Lower leg skin (tissue), 4 donors: ENCODE data around the gene TMEM129. TPM values are rescaled to one million over a fixed set of nuclear protein-coding genes. Genes with fewer than 3 reads are reported as not detected.
"Not testable (repeated sequence)": the region's sequence is repeated elsewhere in the genome, so short reads cannot be mapped to it uniquely, and the experiment has no call there.

ENCODE experiments used
- DNase-seq, 2 donors: peaks; one replicate each; pipeline ENCODE4 v3.0.0-alpha.2; 2019; ENCODE audit warnings: low spot score in 2 of 2
- H3K4me3 ChIP-seq: fragments of 200-600 bp; sonication (generic); 2 replicates; pipeline ENCODE4 v1.5.1; 2017; ENCODE audit warnings: mild to moderate bottlenecking, low read depth; ENCODE audit not compliant: poor library complexity, severe bottlenecking
- CTCF ChIP-seq, 3 donors: fragments of 450-650 bp; IDR thresholded peaks; one replicate each; pipeline ENCODE4 v1.5.1; 2016; ENCODE audit warnings: antibody characterized with exemption in 3 of 3, mild to moderate bottlenecking in 3 of 3, moderate library complexity in 2 of 3
- POLR2A ChIP-seq, 2 donors: fragments of 450-650 bp; IDR thresholded peaks; one replicate each; pipeline ENCODE4 v1.6.1; 2016 to 2017; ENCODE audit warnings: antibody characterized with exemption in 2 of 2, mild to moderate bottlenecking in 1 of 2, moderate library complexity in 1 of 2
- WGBS, 2 donors: methylation state at CpG; one replicate each; pipeline ENCODE4 v1.1.5; 2018; 5-methylcytosine and 5-hydroxymethylcytosine counted together
- intact Hi-C: fragments of 100-400 bp; cut with DNase I; formaldehyde crosslinking; loops from one replicate; pipeline ENCODE4 v1.15.0; 2023; ENCODE audit warnings: low total_unique reads
- total RNA-seq, 4 donors: library from RNA; depleted of rRNA; stranded (reverse); fragments of >200 nt; gene quantifications; one replicate each; pipeline ENCODE4 v1.1.0, GENCODE V29; 2016

Gene TMEM129
- total RNA-seq, 4 donors from 2014 or later, result 31.0 to 62.0 (median 57.6) TPM

- DNase-seq, result no peak
- 70 to 72% methylated on average over 24 of the region's 25 CpGs for WGBS, 2 donors
- TF ChIP-seq CTCF (IDR thresholded peaks at IDR 0.05) (no peak), POLR2A (IDR thresholded peaks at IDR 0.05) (no peak)
- intact Hi-C loops, result loop anchor here (5.0 kb wide), 1 partner anchor 285 kb away; no protein-coding TSS in a partner anchor
- no peak overlapping the region for H3K4me3 ChIP-seq
Observed at GRCh38 chr4:1676605-1677525, 44.3 kb downstream of the TMEM129 start.

- DNase-seq, result no peak
- no peak overlapping the region for H3K4me3 ChIP-seq
- TF ChIP-seq POLR2A (IDR thresholded peaks at IDR 0.05), result no peak
- no peak for TF ChIP-seq CTCF (IDR thresholded peaks at IDR 0.05)
- WGBS, 2 donors, result 78 to 81% methylated on average over 10 of the region's 10 CpGs
- intact Hi-C loops, result loop anchor here (5.0 kb wide), 1 partner anchor 287 kb away; no protein-coding TSS in a partner anchor
Observed at GRCh38 chr4:1675802-1676137, 45.4 kb downstream of the TMEM129 start.

- DNase-seq, result no peak
- 81 to 85% methylated on average over 19 of the region's 19 CpGs for WGBS, 2 donors
- intact Hi-C loops, result loop anchor here (5.0 kb wide), 1 partner anchor 287 kb away; no protein-coding TSS in a partner anchor
- TF ChIP-seq CTCF (IDR thresholded peaks at IDR 0.05) (no peak), POLR2A (IDR thresholded peaks at IDR 0.05) (no peak)
- H3K4me3 ChIP-seq, result no peak overlapping the region
Observed at GRCh38 chr4:1675136-1675801, 45.9 kb downstream of the TMEM129 start.

- no peak overlapping the region for H3K4me3 ChIP-seq
- 66 to 68% methylated on average over 9 of the region's 9 CpGs for WGBS, 2 donors
- DNase-seq, result no peak
- TF ChIP-seq CTCF (IDR thresholded peaks at IDR 0.05), result no peak
- TF ChIP-seq POLR2A (IDR thresholded peaks at IDR 0.05), result no peak
- intact Hi-C loops, result loop anchor here (5.0 kb wide), 1 partner anchor 288 kb away; no protein-coding TSS in a partner anchor
Observed at GRCh38 chr4:1674682-1675081, 46.4 kb downstream of the TMEM129 start.

GRCh38 chr4:1673671-1674070 lies 47.5 kb downstream of the TMEM129 start:
- TF ChIP-seq CTCF (IDR thresholded peaks at IDR 0.05), result no peak
- no peak for TF ChIP-seq POLR2A (IDR thresholded peaks at IDR 0.05)
- whole genome bisulfite sequencing, 2 donors, result 85 to 88% methylated on average over 20 of the region's 20 CpGs
- no peak overlapping the region for H3K4me3 ChIP-seq
- intact Hi-C loops, result no loop called here
- no peak for DNase-seq

GRCh38 chr4:1671011-1671410 lies 50.1 kb downstream of the TMEM129 start:
- H3K4me3 ChIP-seq, intact Hi-C loops, DNase-seq: not testable (repeated sequence)
- 93 to 94% methylated on average over 14 to 17 of the region's 20 CpGs for WGBS, 2 donors
